HEK293T (cell line): Measurements from ENCODE around the gene C14orf119.

Experiments used
- CTCF ChIA-PET: fragments of 350-600 bp; formaldehyde crosslinking; extraction: SDS; loops from one replicate; lab custom pipeline; 2021; ENCODE audit warnings: antibody characterized with exemption, inconsistent platforms; lab: Yijun Ruan, JAX
- POLR2A ChIA-PET: fragments of 350-600 bp; formaldehyde crosslinking; extraction: SDS; loops from one replicate; lab custom pipeline; 2020; ENCODE audit warnings: antibody characterized with exemption, inconsistent platforms; lab: Yijun Ruan, JAX
- DNase-seq: peaks from one replicate; pipeline ENCODE4 v3.0.0; 2012; ENCODE audit warnings: mixed read lengths; ENCODE audit errors: extremely low spot score
- ARNT ChIP-seq: fragments of 450-650 bp; IDR thresholded peaks from 2 replicates; pipeline ENCODE4 v1.6.1; 2017; ENCODE audit warnings: mild to moderate bottlenecking
- BHLHE40 ChIP-seq: fragments of 450-650 bp; IDR thresholded peaks from 2 replicates; pipeline ENCODE4 v1.6.1; 2016; ENCODE audit warnings: mild to moderate bottlenecking, moderate library complexity, borderline replicate concordance
- CTBP1 ChIP-seq: fragments of 450-650 bp; IDR thresholded peaks from 2 replicates; pipeline ENCODE4 v1.6.1; 2016; ENCODE audit warnings: borderline replicate concordance
- ELF4 ChIP-seq: fragments of 450-650 bp; IDR thresholded peaks from 2 replicates; pipeline ENCODE4 v1.6.1; 2017; ENCODE audit warnings: antibody characterized with exemption
- FOXA1 ChIP-seq: fragments of 450-650 bp; IDR thresholded peaks from 2 replicates; pipeline ENCODE4 v1.6.1; 2016; ENCODE audit warnings: mild to moderate bottlenecking
- FOXK2 ChIP-seq: fragments of 450-650 bp; IDR thresholded peaks from 2 replicates; pipeline ENCODE4 v1.6.1; 2016; ENCODE audit warnings: mild to moderate bottlenecking
- FOXM1 ChIP-seq: fragments of 450-650 bp; IDR thresholded peaks from 2 replicates; pipeline ENCODE4 v1.6.1; 2017; ENCODE audit warnings: mild to moderate bottlenecking, borderline replicate concordance
- HDGF ChIP-seq: fragments of 450-650 bp; IDR thresholded peaks from 2 replicates; pipeline ENCODE4 v1.6.1; 2017; ENCODE audit warnings: antibody characterized with exemption, borderline replicate concordance
- L3MBTL2 ChIP-seq: fragments of 450-650 bp; conservative IDR thresholded peaks from 2 replicates; pipeline ENCODE4 v1.6.1; 2016; ENCODE audit warnings: mild to moderate bottlenecking
- LEF1 ChIP-seq: fragments of 450-650 bp; IDR thresholded peaks from 2 replicates; pipeline ENCODE4 v1.6.1; 2017; ENCODE audit warnings: mild to moderate bottlenecking, borderline replicate concordance
- NFRKB ChIP-seq: fragments of 450-650 bp; IDR thresholded peaks from 2 replicates; pipeline ENCODE4 v1.6.1; 2016; ENCODE audit warnings: mild to moderate bottlenecking, moderate library complexity
- PKNOX1 ChIP-seq: fragments of 450-650 bp; IDR thresholded peaks from 2 replicates; pipeline ENCODE4 v1.6.1; 2016
- SP1 ChIP-seq: fragments of 450-650 bp; IDR thresholded peaks from 2 replicates; pipeline ENCODE4 v1.6.1; 2017
- SUZ12 ChIP-seq: fragments of 450-650 bp; IDR thresholded peaks from 2 replicates; pipeline ENCODE4 v1.6.1; 2016; ENCODE audit warnings: mild to moderate bottlenecking
- TARDBP ChIP-seq: fragments of 450-650 bp; IDR thresholded peaks from 2 replicates; pipeline ENCODE4 v1.6.1; 2016
- ZNF384 ChIP-seq: fragments of 450-650 bp; IDR thresholded peaks from 2 replicates; pipeline ENCODE4 v1.6.1; 2016

The C14orf119 gene

GRCh38 chr14:23078692-23079116 lies 16.6 kb upstream of the C14orf119 start:
- ChIA-PET CTCF (interaction anchor here (1.4 to 2.8 kb wide), 2 partner anchors 8 to 10 kb away, joined by 3 to 27 read pairs; no protein-coding TSS in a partner anchor), POLR2A (interaction anchor here (1.2 to 2.9 kb wide), 2 partner anchors 16 kb away, joined by 3 to 27 read pairs; partner anchors contain the start of genes ACIN1 and C14orf119)
- DNase-seq = no peak
- TF ChIP-seq BHLHE40 (no peak), FOXA1 (no peak), FOXM1 (no peak), FOXK2 (no peak), ZNF384 (no peak), L3MBTL2 (no peak), NFRKB (no peak), CTBP1 (no peak), PKNOX1 (no peak)

- CTCF ChIA-PET = interaction anchor here (1.0 kb wide), 1 partner anchor 11 kb away, joined by 3 read pairs; no protein-coding TSS in a partner anchor
- TF ChIP-seq FOXM1 (no peak), CTBP1 (no peak), TARDBP (no peak), FOXK2 (no peak), NFRKB (no peak), HDGF (no peak), FOXA1 (no peak), SP1 (no peak), L3MBTL2 (no peak), BHLHE40 (no peak), ELF4 (no peak)
- no peak for DNase-seq
- POLR2A ChIA-PET = no interaction called here
Observed at GRCh38 chr14:23079716-23080115, 15.6 kb upstream of the C14orf119 start.

- POLR2A ChIA-PET = interaction anchor here (1.2 to 3.1 kb wide), 3 partner anchors 9 to 15 kb away, joined by 3 to 18 read pairs (median 3); partner anchors contain the start of genes ACIN1 and C14orf119
- DNase-seq = no peak
- TF ChIP-seq ARNT (no peak), FOXA1 (no peak), FOXK2 (no peak), TARDBP (no peak), HDGF (no peak)
- CTCF ChIA-PET = interaction anchor here (1.0 kb wide), 1 partner anchor 12 kb away, joined by 3 read pairs; no protein-coding TSS in a partner anchor
Observed at GRCh38 chr14:23080474-23080873, 14.8 kb upstream of the C14orf119 start.

- POLR2A ChIA-PET = interaction anchor here (2.9 kb wide), 1 partner anchor 10 kb away, joined by 27 read pairs; the partner anchor contains the start of genes ACIN1 and C14orf119
Observed at GRCh38 chr14:23085458-23085857, 9.8 kb upstream of the C14orf119 start.

GRCh38 chr14:23086565-23086964 lies 8.7 kb upstream of the C14orf119 start:
- POLR2A ChIA-PET = interaction anchor here (2.9 kb wide), 1 partner anchor 9 kb away, joined by 27 read pairs; the partner anchor contains the start of genes ACIN1 and C14orf119

More at GRCh38 chr14:23085458-23085857, 9.8 kb upstream of the C14orf119 start:
- CTCF ChIA-PET = interaction anchor here (1.0 kb wide), 1 partner anchor 9 kb away, joined by 5 read pairs; no protein-coding TSS in a partner anchor
- no peak for DNase-seq
- no peak for TF ChIP-seq TARDBP
- TF ChIP-seq FOXK2 = no peak
- TF ChIP-seq ARNT = no peak
- TF ChIP-seq L3MBTL2 = no peak
- no peak for TF ChIP-seq ELF4
- TF ChIP-seq SP1 = no peak
- TF ChIP-seq FOXA1 = no peak
- TF ChIP-seq SUZ12 = no peak
- TF ChIP-seq BHLHE40 = no peak
- TF ChIP-seq LEF1 = no peak
- no peak for TF ChIP-seq PKNOX1

More at GRCh38 chr14:23086565-23086964, 8.7 kb upstream of the C14orf119 start:
- DNase-seq = no peak
- CTCF ChIA-PET = interaction anchor here (0.7 kb wide), 1 partner anchor 9 kb away, joined by 3 read pairs; no protein-coding TSS in a partner anchor
- no peak for TF ChIP-seq FOXK2
- no peak for TF ChIP-seq SP1
- TF ChIP-seq L3MBTL2 = no peak
- TF ChIP-seq PKNOX1 = no peak
- TF ChIP-seq CTBP1 = no peak
- no peak for TF ChIP-seq HDGF
- TF ChIP-seq TARDBP = no peak
- no peak for TF ChIP-seq SUZ12
- TF ChIP-seq ARNT = no peak
- TF ChIP-seq ZNF384 = no peak
- TF ChIP-seq ELF4 = no peak
- no peak for TF ChIP-seq FOXA1
- no peak for TF ChIP-seq NFRKB
- TF ChIP-seq FOXM1 = no peak
- TF ChIP-seq LEF1 = no peak
- TF ChIP-seq BHLHE40 = no peak
